ENCODE data around the gene PGAM1.

Gene PGAM1

GRCh38 chr10:97482381-97482780 is 56.4 kb downstream of the PGAM1 start:
- no peak for DNase-seq
- intact Hi-C loops (cut with DNase I): no loop called here
